Spleen (tissue), 11 donors: ENCODE data around the gene PLA2G6. TPM values are rescaled to one million over a fixed set of nuclear protein-coding genes. Genes with fewer than 3 reads are reported as not detected.
"Not testable (repeated sequence)": the region's sequence is repeated elsewhere in the genome, so short reads cannot be mapped to it uniquely, and the experiment has no call there.

ENCODE experiments used
- DNase-seq: peaks from one replicate; pipeline ENCODE4 v3.0.0-alpha.2; 2020
- H3K27ac ChIP-seq, 8 donors: fragments of 200-600 bp; sonication (generic) in 7 of 8; 1 replicate in 4 of 8; 2 replicates in 4 of 8; pipeline versions ENCODE4 v1.5.0 to v1.8.0; 2016 to 2021; ENCODE audit warnings: inconsistent platforms in 4 of 8, mild to moderate bottlenecking in 4 of 8, moderate library complexity in 1 of 8
- H3K27me3 ChIP-seq, 7 donors: fragments of 200-600 bp; sonication (generic) in 6 of 7; replicated peaks in 1 of 7; 1 replicate in 4 of 7; 2 replicates in 3 of 7; pipeline versions ENCODE4 v1.5.0 to v1.8.0; 2016 to 2021; ENCODE audit warnings: inconsistent platforms in 3 of 7, mild to moderate bottlenecking in 1 of 7
- H3K36me3 ChIP-seq, 6 donors: fragments of 200-600 bp; sonication (generic) in 5 of 6; 1 replicate in 4 of 6; 2 replicates in 2 of 6; pipeline versions ENCODE4 v1.5.0 to v1.8.0; 2016 to 2021; ENCODE audit warnings: inconsistent platforms in 2 of 6
- H3K4me1 ChIP-seq, 6 donors: fragments of 200-600 bp; sonication (generic) in 5 of 6; 1 replicate in 3 of 6; 2 replicates in 3 of 6; pipeline versions ENCODE4 v1.5.0 to v1.8.0; 2016 to 2021; ENCODE audit warnings: inconsistent platforms in 3 of 6
- H3K4me3 ChIP-seq, 8 donors: fragments of 200-600 bp; sonication (generic) in 7 of 8; 1 replicate in 4 of 8; 2 replicates in 4 of 8; pipeline versions ENCODE4 v1.5.0 to v1.8.0; 2016 to 2021; ENCODE audit warnings: inconsistent platforms in 4 of 8, mild to moderate bottlenecking in 4 of 8, moderate library complexity in 2 of 8
- H3K9me3 ChIP-seq, 8 donors: fragments of 200-600 bp; sonication (generic) in 7 of 8; 1 replicate in 4 of 8; 2 replicates in 4 of 8; pipeline versions ENCODE4 v1.5.0 to v1.8.0; 2016 to 2021; ENCODE audit warnings: inconsistent platforms in 4 of 8
- POLR2A ChIP-seq, 3 donors: fragments of 450-650 bp; IDR thresholded peaks; one replicate each; pipeline ENCODE4 v1.5.1; 2017; ENCODE audit warnings: antibody characterized with exemption in 3 of 3, mild to moderate bottlenecking in 1 of 3
- POLR2AphosphoS5 ChIP-seq, 3 donors: sonication (generic); formaldehyde crosslinking; IDR thresholded peaks; one replicate each; pipeline ENCODE4 v1.5.1; 2017; ENCODE audit warnings: antibody characterized with exemption in 3 of 3
- WGBS, 5 donors: extraction: QIAGEN DNeasy Blood & Tissue Kit in 3 of 5; methylation state at CpG; one replicate each; pipeline versions ENCODE4 v1.1.5 to v1.1.7; 2013 to 2018; 5-methylcytosine and 5-hydroxymethylcytosine counted together
- intact Hi-C: fragments of 100-400 bp; cut with DNase I; formaldehyde crosslinking; loops from one replicate; pipeline ENCODE4 v1.15.0; 2023; ENCODE audit warnings: low total_unique reads
- polyA plus RNA-seq, 3 donors: library from polyadenylated mRNA; stranded (reverse); fragments of 200-250 nt; gene quantifications; one replicate each; pipeline ENCODE4 v1.2.1, GENCODE V29; 2013
- total RNA-seq, 7 donors: library from RNA; depleted of rRNA in 3 of 7; stranded (reverse); fragments of >200 nt in 3 of 7; fragmentation: NEBNext Ultra II Directional in 4 of 7; extraction: Animal tissue kit (Norgen Biotek cat#: 25700) in 4 of 7; gene quantifications; one replicate each; pipeline versions ENCODE4 v1.1.0 to v1.2.1, GENCODE V29; 2016 to 2021
- TF ChIP-seq, protein P1 (sequence below), 11 experiments: fragments of 200-600 bp in 7 of 11; fragments of 450-650 bp in 4 of 11; sonication (generic) in 4 of 11; IDR thresholded peaks in 8 of 11; conservative IDR thresholded peaks in 3 of 11; 1 replicate in 7 of 11; 2 replicates in 4 of 11; pipeline versions ENCODE4 v1.4.0 to v1.8.0; 2016 to 2021; ENCODE audit warnings: antibody characterized with exemption in 11 of 11, inconsistent platforms in 4 of 11, mild to moderate bottlenecking in 1 of 11
- donor health status: healthy with polysubstance abuse.
- donor health status: DM: no; HTN: no; CAD: no; lungs with moderate emphysema.
- donor health status: DM: no; HTN: no; CAD: no.
- donor health status: Bipolar disorder and iron deficiency.
- donor health status: healthy.
- donor health status: DM: no; HTN: no; CAD: no.
- donor health status: DM: yes; HTN: yes; CAD: no.

Gene PLA2G6
- total and polyA plus RNA-seq, 10 donors: 18.1 to 60.9 (median 55.8) TPM

DNA sequence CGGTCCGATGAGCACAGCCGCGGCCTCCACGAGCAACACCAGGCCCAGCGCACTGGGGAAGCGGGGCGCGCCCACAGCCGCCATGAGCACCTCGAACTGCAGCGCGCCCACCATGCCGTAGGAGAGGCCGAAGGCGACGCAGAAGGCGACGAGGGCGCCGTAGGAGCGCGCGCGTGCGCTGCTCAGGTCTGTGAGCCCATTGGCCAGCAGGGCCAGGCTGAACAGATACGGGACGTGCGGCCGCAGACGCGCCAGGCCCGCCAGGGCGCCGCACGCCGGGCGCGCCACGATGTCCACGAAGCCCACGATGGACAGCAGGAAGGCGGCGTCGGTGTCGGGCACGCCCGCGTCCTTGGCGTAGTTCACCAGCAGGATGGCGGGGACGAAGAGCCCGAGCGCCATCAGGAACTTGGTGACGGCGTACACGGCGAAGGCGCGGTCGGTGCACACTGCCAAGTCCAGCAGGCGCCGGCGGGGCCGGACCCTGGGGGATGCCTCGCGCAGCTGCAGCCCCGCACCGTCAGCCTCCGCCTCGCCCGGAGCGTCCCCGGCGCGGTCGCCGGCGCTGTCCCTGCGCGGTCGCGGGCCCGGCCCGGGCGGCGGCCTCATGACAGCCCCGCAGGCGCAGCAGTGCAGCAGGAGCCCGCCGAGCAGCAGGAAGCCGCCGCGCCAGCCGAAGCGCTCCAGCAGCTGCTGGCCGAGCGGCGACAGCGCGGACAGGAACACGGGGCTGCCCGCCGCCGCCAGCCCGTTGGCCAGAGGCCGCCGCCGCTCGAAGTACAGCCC is 100.6 kb downstream of the PLA2G6 start:
- 6 to 7% (median 6%) methylated on average over 22 to 110 of the region's 110 CpGs; no CpG with 5 or more reads in 1 of the 5 donors for WGBS, 5 donors
- H3K4me1 ChIP-seq: peaks cover 11 to 28% (median 24%) of the 10 kb centered on the region in 6 donors
- peak overlapping the region in 4 of 8 donors; percentile 27 to 65 (median 38) for H3K27ac ChIP-seq
- peaks cover 3 to 46% (median 29%) of the 10 kb centered on the region in 7 donors for H3K27me3 ChIP-seq
- H3K9me3 ChIP-seq: no peaks in the 10 kb centered on the region
- H3K4me3 ChIP-seq: peak overlapping the region in 7 of 8 donors; percentile 23 to 65 (median 28)
- intact Hi-C loops: no loop called here
- TF ChIP-seq POLR2A (IDR thresholded peaks at IDR 0.05): no peak
- TF ChIP-seq, protein P1, sequence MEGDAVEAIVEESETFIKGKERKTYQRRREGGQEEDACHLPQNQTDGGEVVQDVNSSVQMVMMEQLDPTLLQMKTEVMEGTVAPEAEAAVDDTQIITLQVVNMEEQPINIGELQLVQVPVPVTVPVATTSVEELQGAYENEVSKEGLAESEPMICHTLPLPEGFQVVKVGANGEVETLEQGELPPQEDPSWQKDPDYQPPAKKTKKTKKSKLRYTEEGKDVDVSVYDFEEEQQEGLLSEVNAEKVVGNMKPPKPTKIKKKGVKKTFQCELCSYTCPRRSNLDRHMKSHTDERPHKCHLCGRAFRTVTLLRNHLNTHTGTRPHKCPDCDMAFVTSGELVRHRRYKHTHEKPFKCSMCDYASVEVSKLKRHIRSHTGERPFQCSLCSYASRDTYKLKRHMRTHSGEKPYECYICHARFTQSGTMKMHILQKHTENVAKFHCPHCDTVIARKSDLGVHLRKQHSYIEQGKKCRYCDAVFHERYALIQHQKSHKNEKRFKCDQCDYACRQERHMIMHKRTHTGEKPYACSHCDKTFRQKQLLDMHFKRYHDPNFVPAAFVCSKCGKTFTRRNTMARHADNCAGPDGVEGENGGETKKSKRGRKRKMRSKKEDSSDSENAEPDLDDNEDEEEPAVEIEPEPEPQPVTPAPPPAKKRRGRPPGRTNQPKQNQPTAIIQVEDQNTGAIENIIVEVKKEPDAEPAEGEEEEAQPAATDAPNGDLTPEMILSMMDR (IDR thresholded peaks at IDR 0.05 in 8 of 11, conservative IDR thresholded peaks at IDR 0.05 in 3 of 11): peak in 1 of 11 experiments; percentile 6
- TF ChIP-seq POLR2AphosphoS5 (IDR thresholded peaks at IDR 0.05): peak; percentile 7 to 74 (median 66)
- H3K36me3 ChIP-seq: peaks cover 0 to 9% (median 0%) of the 10 kb centered on the region in 6 donors
- DNase-seq: peak; percentile 74

DNA sequence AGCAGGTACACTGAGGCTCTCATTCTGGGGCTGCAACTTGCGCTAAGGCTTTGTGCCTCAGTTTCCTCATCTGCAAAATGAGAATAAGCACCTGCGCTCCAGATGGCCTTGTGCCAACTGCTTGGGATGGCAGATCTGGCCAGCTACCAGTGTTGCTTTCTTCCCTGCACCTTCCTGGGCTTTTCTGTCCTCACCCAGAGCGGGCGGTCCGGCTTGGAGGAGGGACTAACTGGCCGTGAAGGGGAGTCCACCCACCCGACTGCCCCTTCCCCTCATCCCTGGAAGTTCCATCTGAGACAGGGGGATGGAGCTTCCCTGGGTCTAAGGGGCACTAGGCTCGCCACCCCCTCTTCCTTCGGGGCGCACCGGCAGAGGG is 101.2 kb downstream of the PLA2G6 start:
- H3K27ac ChIP-seq: peak overlapping the region in 2 of 8 donors; percentile 47 to 65
- H3K4me1 ChIP-seq: peaks cover 11 to 28% (median 24%) of the 10 kb centered on the region in 6 donors
- TF ChIP-seq POLR2A (IDR thresholded peaks at IDR 0.05) (no peak), POLR2AphosphoS5 (IDR thresholded peaks at IDR 0.05) (no peak)
- TF ChIP-seq, protein P1 (IDR thresholded peaks at IDR 0.05 in 8 of 11, conservative IDR thresholded peaks at IDR 0.05 in 3 of 11): no peak
- no peaks in the 10 kb centered on the region for H3K9me3 ChIP-seq
- peak overlapping the region in 5 of 8 donors; percentile 23 to 65 (median 28) for H3K4me3 ChIP-seq
- WGBS, 5 donors: 69 to 93% (median 70%) methylated on average over 3 to 11 of the region's 11 CpGs
- H3K36me3 ChIP-seq: peaks cover 0 to 13% (median 0%) of the 10 kb centered on the region in 6 donors
- no peak for DNase-seq
- peaks cover 3 to 46% (median 29%) of the 10 kb centered on the region in 7 donors for H3K27me3 ChIP-seq
- intact Hi-C loops: no loop called here

GRCh38 chr22:38079804-38080203 is 101.8 kb downstream of the PLA2G6 start:
- Histone ChIP-seq H3K4me3 (no peak overlapping the region), H3K9me3 (no peaks in the 10 kb centered on the region), H3K36me3 (peaks cover 0 to 17% (median 3%) of the 10 kb centered on the region in 6 donors), H3K27ac (no peak overlapping the region), H3K4me1 (peaks cover 11 to 28% (median 24%) of the 10 kb centered on the region in 6 donors), H3K27me3 (peaks cover 3 to 46% (median 29%) of the 10 kb centered on the region in 7 donors)
- intact Hi-C loops: no loop called here
- DNase-seq: peak; percentile 63
- TF ChIP-seq POLR2A (IDR thresholded peaks at IDR 0.05) (no peak), POLR2AphosphoS5 (IDR thresholded peaks at IDR 0.05) (no peak)
- TF ChIP-seq, protein P1 (IDR thresholded peaks at IDR 0.05 in 8 of 11, conservative IDR thresholded peaks at IDR 0.05 in 3 of 11): no peak
- WGBS, 5 donors: 82 to 94% (median 89%) methylated on average over 7 of the region's 7 CpGs

- intact Hi-C loops: not testable (repeated sequence)
These were observed 102.4 kb downstream of the PLA2G6 start for GRCh38 chr22:38079208-38079607.

More at GRCh38 chr22:38079208-38079607, 102.4 kb downstream of the PLA2G6 start:
- not testable (repeated sequence) for H3K9me3 ChIP-seq, H3K27ac ChIP-seq, H3K4me3 ChIP-seq, DNase-seq
- peaks cover 11 to 28% (median 24%) of the 10 kb centered on the region in 6 donors for H3K4me1 ChIP-seq
- H3K27me3 ChIP-seq: peaks cover 3 to 42% (median 29%) of the 10 kb centered on the region in 7 donors
- H3K36me3 ChIP-seq: peaks cover 0 to 21% (median 8%) of the 10 kb centered on the region in 6 donors
- WGBS, 5 donors: 85 to 100% (median 97%) methylated on average over 2 of the region's 2 CpGs
